ENCODE data around the gene AP4B1.

DNA sequence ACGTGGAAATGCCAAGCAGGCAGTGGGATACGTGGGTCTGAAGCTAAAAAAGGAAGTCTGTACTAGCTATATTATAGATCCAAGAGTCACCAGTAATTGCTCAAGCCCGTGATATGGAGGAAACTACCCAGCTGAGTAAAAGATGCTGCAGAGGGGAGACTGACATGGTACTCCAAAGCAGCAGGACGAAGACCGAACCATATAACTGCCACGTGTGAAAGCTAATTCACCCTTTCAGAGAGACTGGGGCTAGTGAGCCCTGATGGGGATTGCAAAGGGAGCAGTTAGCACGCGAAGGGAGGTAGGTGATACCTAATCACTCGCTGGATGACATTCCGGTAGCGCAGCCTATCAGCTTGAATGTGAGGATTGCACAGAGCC, 316 bp downstream of the AP4B1 start:
- TF ChIP-seq, protein P1, sequence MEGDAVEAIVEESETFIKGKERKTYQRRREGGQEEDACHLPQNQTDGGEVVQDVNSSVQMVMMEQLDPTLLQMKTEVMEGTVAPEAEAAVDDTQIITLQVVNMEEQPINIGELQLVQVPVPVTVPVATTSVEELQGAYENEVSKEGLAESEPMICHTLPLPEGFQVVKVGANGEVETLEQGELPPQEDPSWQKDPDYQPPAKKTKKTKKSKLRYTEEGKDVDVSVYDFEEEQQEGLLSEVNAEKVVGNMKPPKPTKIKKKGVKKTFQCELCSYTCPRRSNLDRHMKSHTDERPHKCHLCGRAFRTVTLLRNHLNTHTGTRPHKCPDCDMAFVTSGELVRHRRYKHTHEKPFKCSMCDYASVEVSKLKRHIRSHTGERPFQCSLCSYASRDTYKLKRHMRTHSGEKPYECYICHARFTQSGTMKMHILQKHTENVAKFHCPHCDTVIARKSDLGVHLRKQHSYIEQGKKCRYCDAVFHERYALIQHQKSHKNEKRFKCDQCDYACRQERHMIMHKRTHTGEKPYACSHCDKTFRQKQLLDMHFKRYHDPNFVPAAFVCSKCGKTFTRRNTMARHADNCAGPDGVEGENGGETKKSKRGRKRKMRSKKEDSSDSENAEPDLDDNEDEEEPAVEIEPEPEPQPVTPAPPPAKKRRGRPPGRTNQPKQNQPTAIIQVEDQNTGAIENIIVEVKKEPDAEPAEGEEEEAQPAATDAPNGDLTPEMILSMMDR (IDR thresholded peaks at IDR 0.05; ENCODE audit: insufficient read depth, low read length, poor library complexity, severe bottlenecking): no peak
- TF ChIP-seq EZH2phosphoT487 (conservative IDR thresholded peaks at IDR 0.05; ENCODE audit: low read length): no peak
